ENCODE measurements around the gene ADAM21.
A peak's percentile ranks its signal among the peaks of the same experiment; 100 is the strongest.

ADAM21 gene

DNA sequence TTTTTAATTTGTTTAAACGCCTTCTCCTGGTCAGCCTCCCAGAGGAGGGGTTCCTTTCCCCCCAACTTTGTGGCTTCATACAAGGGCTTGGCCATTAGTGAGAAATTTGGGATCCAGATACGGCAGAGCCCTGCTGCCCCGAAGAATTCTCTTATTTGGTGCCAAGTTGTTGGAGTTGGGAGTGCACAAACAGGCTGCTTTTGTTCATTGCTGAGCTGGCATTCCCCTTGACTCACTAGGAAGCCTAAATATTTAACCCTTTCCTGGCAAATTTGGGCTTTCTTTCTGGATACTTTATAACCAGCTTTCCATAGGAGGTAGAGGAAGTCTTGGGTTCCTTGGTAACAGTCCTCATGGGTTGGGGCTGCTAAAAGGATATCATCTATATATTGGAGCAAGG lies 10.3 kb upstream of the ADAM21 start:
- Histone ChIP-seq H2BK120ac (ENCODE audit: low read depth, low read length) (no peak overlapping the region), H3K4me1 (ENCODE audit: control insufficient read depth, insufficient read depth, low read depth, low read length) (no peaks in the 10 kb centered on the region), H2BK12ac (ENCODE audit: low read length in 2 of 2) (no peak overlapping the region), H2BK5ac (ENCODE audit: low read depth, low read length, poor library complexity, severe bottlenecking) (no peak overlapping the region), H3K27ac (ENCODE audit: low read length, poor library complexity, severe bottlenecking) (no peak overlapping the region), H3K4me3 (ENCODE audit: insufficient read depth in 1 of 2, low read depth in 1 of 2, low read length in 2 of 2) (no peak overlapping the region), H3K79me1 (replicated peaks; ENCODE audit: low read length, poor library complexity, severe bottlenecking) (no peaks in the 10 kb centered on the region), H2AK5ac (ENCODE audit: low read length, severe bottlenecking) (no peak overlapping the region), H3K36me3 (ENCODE audit: control insufficient read depth in 1 of 2, insufficient read depth in 2 of 2, low read depth in 1 of 2, low read length in 2 of 2) (no peaks in the 10 kb centered on the region), H2AFZ (ENCODE audit: low read depth, low read length) (no peak overlapping the region), H4K8ac (ENCODE audit: low read length) (no peak overlapping the region), H3K18ac (ENCODE audit: low read depth in 1 of 2, low read length in 2 of 2) (no peak overlapping the region), H3K27me3 (ENCODE audit: control insufficient read depth in 1 of 2, insufficient read depth in 1 of 2, low read length in 2 of 2) (no peaks in the 10 kb centered on the region), H3K9me3 (ENCODE audit: control insufficient read depth, low read length) (peaks cover 43% of the 10 kb centered on the region), H2BK15ac (ENCODE audit: low read depth, poor library complexity, severe bottlenecking) (no peak overlapping the region), H3K4me2 (ENCODE audit: low read length, poor library complexity, severe bottlenecking) (no peak overlapping the region), H3K4ac (ENCODE audit: low read depth in 1 of 2, low read length in 2 of 2) (no peak overlapping the region), H3K23ac (ENCODE audit: low read length in 2 of 2) (no peak overlapping the region), H3K14ac (ENCODE audit: low read length in 2 of 2) (no peak overlapping the region), H4K91ac (ENCODE audit: low read length) (no peak overlapping the region), H3K9ac (ENCODE audit: low read length) (no peak overlapping the region)
- whole genome bisulfite sequencing, result 41% methylated on average over 3 of the region's 3 CpGs
- no peak for DNase-seq

DNA sequence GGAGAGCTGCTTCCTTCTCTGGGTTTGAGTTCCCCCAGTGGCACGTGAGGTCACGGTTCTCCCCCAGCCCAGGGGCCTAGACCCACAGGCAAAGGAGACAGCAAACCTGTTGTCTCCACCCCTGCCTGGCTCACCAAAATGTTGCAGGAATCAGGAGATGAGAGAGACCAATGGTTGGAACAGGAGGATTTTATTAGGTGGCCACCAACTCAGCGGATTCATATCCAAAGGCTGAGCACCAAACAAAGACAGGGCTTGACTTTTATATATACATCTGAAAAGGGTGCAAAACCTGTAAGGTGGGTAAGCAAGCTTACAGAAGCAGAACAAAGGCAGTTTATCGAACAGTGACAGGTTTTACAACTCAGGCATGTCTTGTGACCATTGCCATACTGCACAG lies 9.2 kb upstream of the ADAM21 start:
- 80% methylated on average over 3 of the region's 4 CpGs for WGBS
- no peak for DNase-seq
- Histone ChIP-seq H3K4me1 (ENCODE audit: control insufficient read depth, insufficient read depth, low read depth, low read length) (no peaks in the 10 kb centered on the region), H3K9me3 (ENCODE audit: control insufficient read depth, low read length) (peaks cover 32% of the 10 kb centered on the region), H3K9ac (ENCODE audit: low read length) (no peak overlapping the region), H2BK5ac (ENCODE audit: low read depth, low read length, poor library complexity, severe bottlenecking) (no peak overlapping the region), H3K4ac (ENCODE audit: low read depth in 1 of 2, low read length in 2 of 2) (no peak overlapping the region), H3K18ac (ENCODE audit: low read depth in 1 of 2, low read length in 2 of 2) (no peak overlapping the region), H2BK15ac (ENCODE audit: low read depth, poor library complexity, severe bottlenecking) (no peak overlapping the region), H4K91ac (ENCODE audit: low read length) (no peak overlapping the region), H2AK5ac (ENCODE audit: low read length, severe bottlenecking) (no peak overlapping the region), H2BK120ac (ENCODE audit: low read depth, low read length) (no peak overlapping the region), H2AFZ (ENCODE audit: low read depth, low read length) (no peak overlapping the region), H3K27ac (ENCODE audit: low read length, poor library complexity, severe bottlenecking) (no peak overlapping the region), H4K8ac (ENCODE audit: low read length) (no peak overlapping the region), H3K36me3 (ENCODE audit: control insufficient read depth in 1 of 2, insufficient read depth in 2 of 2, low read depth in 1 of 2, low read length in 2 of 2) (no peaks in the 10 kb centered on the region), H3K27me3 (ENCODE audit: control insufficient read depth in 1 of 2, insufficient read depth in 1 of 2, low read length in 2 of 2) (no peaks in the 10 kb centered on the region), H2BK12ac (ENCODE audit: low read length in 2 of 2) (no peak overlapping the region), H3K4me2 (ENCODE audit: low read length, poor library complexity, severe bottlenecking) (no peak overlapping the region), H3K23ac (ENCODE audit: low read length in 2 of 2) (no peak overlapping the region), H3K79me1 (replicated peaks; ENCODE audit: low read length, poor library complexity, severe bottlenecking) (no peaks in the 10 kb centered on the region), H3K4me3 (ENCODE audit: insufficient read depth in 1 of 2, low read depth in 1 of 2, low read length in 2 of 2) (no peak overlapping the region), H3K14ac (ENCODE audit: low read length in 2 of 2) (no peak overlapping the region)

DNA sequence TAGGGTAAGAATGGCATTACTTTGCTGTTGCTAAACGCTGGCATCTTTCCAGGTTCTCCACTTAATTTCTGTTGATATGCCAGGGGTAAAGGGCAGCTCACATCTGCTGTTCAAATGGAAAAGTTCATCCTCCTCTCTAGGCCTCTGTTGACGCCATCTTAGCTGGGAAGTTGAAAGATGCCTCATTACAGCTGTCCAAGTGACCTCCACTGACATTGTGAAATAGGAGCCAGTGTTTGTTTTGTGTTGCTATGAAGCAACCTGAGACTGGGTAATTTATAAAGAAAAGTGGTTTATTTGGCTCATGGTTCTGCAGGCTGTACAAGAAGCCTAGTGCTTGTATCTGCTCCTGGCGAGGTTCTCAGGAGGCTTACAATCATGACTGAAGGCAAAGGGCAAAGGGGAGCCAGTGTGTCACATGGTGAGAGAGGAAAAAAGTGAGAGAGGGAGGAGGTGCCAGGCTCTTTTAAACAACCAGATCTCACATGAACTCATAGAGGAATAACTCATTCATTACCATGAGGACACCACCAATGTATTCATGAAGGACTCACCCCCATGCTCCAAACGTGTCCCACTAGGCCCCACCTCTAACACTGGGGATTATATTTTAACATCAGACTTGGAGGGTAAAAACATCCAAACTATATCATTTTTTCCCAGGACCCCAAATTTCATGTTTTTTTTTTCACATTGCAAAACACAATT lies 3.2 kb upstream of the ADAM21 start:
- H3K9me3 ChIP-seq (ENCODE audit: control insufficient read depth, low read length), result peaks cover 9% of the 10 kb centered on the region
- no peak overlapping the region for H4K8ac ChIP-seq (ENCODE audit: low read length)
- no peak overlapping the region for H2BK120ac ChIP-seq (ENCODE audit: low read depth, low read length)
- peak; percentile 80 for DNase-seq
- no peak overlapping the region for H2AFZ ChIP-seq (ENCODE audit: low read depth, low read length)
- H3K4ac ChIP-seq (ENCODE audit: low read depth in 1 of 2, low read length in 2 of 2), result no peak overlapping the region
- H3K4me2 ChIP-seq (ENCODE audit: low read length, poor library complexity, severe bottlenecking), result no peak overlapping the region
- no peak overlapping the region for H2BK15ac ChIP-seq (ENCODE audit: low read depth, poor library complexity, severe bottlenecking)
- H3K27me3 ChIP-seq (ENCODE audit: control insufficient read depth in 1 of 2, insufficient read depth in 1 of 2, low read length in 2 of 2), result no peaks in the 10 kb centered on the region
- no peak overlapping the region for H2BK12ac ChIP-seq (ENCODE audit: low read length in 2 of 2)
- no peak overlapping the region for H2BK5ac ChIP-seq (ENCODE audit: low read depth, low read length, poor library complexity, severe bottlenecking)
- H2AK5ac ChIP-seq (ENCODE audit: low read length, severe bottlenecking), result no peak overlapping the region
- H3K27ac ChIP-seq (ENCODE audit: low read length, poor library complexity, severe bottlenecking), result no peak overlapping the region
- no peak overlapping the region for H4K91ac ChIP-seq (ENCODE audit: low read length)
- no peak overlapping the region for H3K4me3 ChIP-seq (ENCODE audit: insufficient read depth in 1 of 2, low read depth in 1 of 2, low read length in 2 of 2)
- H3K79me1 ChIP-seq (replicated peaks; ENCODE audit: low read length, poor library complexity, severe bottlenecking), result no peaks in the 10 kb centered on the region
- no peak overlapping the region for H3K23ac ChIP-seq (ENCODE audit: low read length in 2 of 2)
- no peaks in the 10 kb centered on the region for H3K36me3 ChIP-seq (ENCODE audit: control insufficient read depth in 1 of 2, insufficient read depth in 2 of 2, low read depth in 1 of 2, low read length in 2 of 2)
- WGBS, result 73% methylated on average over 4 of the region's 4 CpGs
- no peak overlapping the region for H3K18ac ChIP-seq (ENCODE audit: low read depth in 1 of 2, low read length in 2 of 2)
- H3K4me1 ChIP-seq (ENCODE audit: control insufficient read depth, insufficient read depth, low read depth, low read length), result no peaks in the 10 kb centered on the region
- no peak overlapping the region for H3K9ac ChIP-seq (ENCODE audit: low read length)
- no peak overlapping the region for H3K14ac ChIP-seq (ENCODE audit: low read length in 2 of 2)

DNA sequence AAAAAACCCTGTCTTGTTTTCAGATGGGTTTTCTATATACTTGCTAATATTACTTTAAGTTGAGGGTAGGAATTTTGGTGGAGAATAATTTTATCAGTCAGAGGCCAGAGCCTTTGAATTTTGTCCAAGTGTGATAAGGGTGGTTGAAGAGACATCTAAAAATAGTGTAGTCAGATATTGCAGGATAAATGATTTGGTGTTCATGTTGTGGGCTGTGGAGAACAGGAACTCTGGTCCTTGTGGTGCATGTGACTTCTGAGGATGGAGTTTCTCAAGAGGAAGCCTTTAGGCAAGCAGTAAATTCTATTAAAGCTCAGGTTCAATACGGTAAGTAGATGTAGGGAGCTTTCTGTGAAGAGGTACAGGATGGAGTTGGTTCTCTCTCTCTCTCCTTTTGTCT lies 2.8 kb downstream of the ADAM21 start:
- Histone ChIP-seq H2AK5ac (ENCODE audit: low read length, severe bottlenecking) (no peak overlapping the region), H2BK12ac (ENCODE audit: low read length in 2 of 2) (no peak overlapping the region), H3K14ac (ENCODE audit: low read length in 2 of 2) (no peak overlapping the region), H3K9me3 (ENCODE audit: control insufficient read depth, low read length) (no peaks in the 10 kb centered on the region), H3K4ac (ENCODE audit: low read depth in 1 of 2, low read length in 2 of 2) (no peak overlapping the region), H4K8ac (ENCODE audit: low read length) (no peak overlapping the region), H2BK5ac (ENCODE audit: low read depth, low read length, poor library complexity, severe bottlenecking) (no peak overlapping the region), H3K4me3 (ENCODE audit: insufficient read depth in 1 of 2, low read depth in 1 of 2, low read length in 2 of 2) (no peak overlapping the region), H3K27ac (ENCODE audit: low read length, poor library complexity, severe bottlenecking) (no peak overlapping the region), H4K91ac (ENCODE audit: low read length) (no peak overlapping the region), H3K27me3 (ENCODE audit: control insufficient read depth in 1 of 2, insufficient read depth in 1 of 2, low read length in 2 of 2) (no peaks in the 10 kb centered on the region), H2AFZ (ENCODE audit: low read depth, low read length) (no peak overlapping the region), H2BK120ac (ENCODE audit: low read depth, low read length) (no peak overlapping the region), H3K18ac (ENCODE audit: low read depth in 1 of 2, low read length in 2 of 2) (no peak overlapping the region), H2BK15ac (ENCODE audit: low read depth, poor library complexity, severe bottlenecking) (no peak overlapping the region), H3K9ac (ENCODE audit: low read length) (no peak overlapping the region), H3K4me2 (ENCODE audit: low read length, poor library complexity, severe bottlenecking) (no peak overlapping the region), H3K23ac (ENCODE audit: low read length in 2 of 2) (no peak overlapping the region), H3K79me1 (replicated peaks; ENCODE audit: low read length, poor library complexity, severe bottlenecking) (no peaks in the 10 kb centered on the region), H3K4me1 (ENCODE audit: control insufficient read depth, insufficient read depth, low read depth, low read length) (no peaks in the 10 kb centered on the region), H3K36me3 (ENCODE audit: control insufficient read depth in 1 of 2, insufficient read depth in 2 of 2, low read depth in 1 of 2, low read length in 2 of 2) (no peaks in the 10 kb centered on the region)
- no peak for DNase-seq
- WGBS, result 96% methylated on average over 1 of the region's 1 CpG
